Right renal cortex interstitium (tissue), 3 donors: Measurements from ENCODE around the gene MYH6. TPM values are rescaled to one million over a fixed set of nuclear protein-coding genes. Genes with fewer than 3 reads are reported as not detected.
"Not testable (repeated sequence)": the region's sequence is repeated elsewhere in the genome, so short reads cannot be mapped to it uniquely, and the experiment has no call there.

Experiments
- DNase-seq, 3 donors: peaks; one replicate each; pipeline ENCODE4 v3.0.0-alpha.2; 2013; ENCODE audit warnings: low read depth in 3 of 3, low spot score in 2 of 3
- polyA plus RNA-seq, 3 donors: library from polyadenylated mRNA; unstranded; fragments of 120-200 nt; gene quantifications; one replicate each; pipeline ENCODE4 v1.2.1, GENCODE V29; 2013; ENCODE audit not compliant: insufficient read length in 3 of 3

MYH6 gene
- polyA plus RNA-seq, 3 donors: 0.18 to 0.21 (median 0.19) TPM

DNA sequence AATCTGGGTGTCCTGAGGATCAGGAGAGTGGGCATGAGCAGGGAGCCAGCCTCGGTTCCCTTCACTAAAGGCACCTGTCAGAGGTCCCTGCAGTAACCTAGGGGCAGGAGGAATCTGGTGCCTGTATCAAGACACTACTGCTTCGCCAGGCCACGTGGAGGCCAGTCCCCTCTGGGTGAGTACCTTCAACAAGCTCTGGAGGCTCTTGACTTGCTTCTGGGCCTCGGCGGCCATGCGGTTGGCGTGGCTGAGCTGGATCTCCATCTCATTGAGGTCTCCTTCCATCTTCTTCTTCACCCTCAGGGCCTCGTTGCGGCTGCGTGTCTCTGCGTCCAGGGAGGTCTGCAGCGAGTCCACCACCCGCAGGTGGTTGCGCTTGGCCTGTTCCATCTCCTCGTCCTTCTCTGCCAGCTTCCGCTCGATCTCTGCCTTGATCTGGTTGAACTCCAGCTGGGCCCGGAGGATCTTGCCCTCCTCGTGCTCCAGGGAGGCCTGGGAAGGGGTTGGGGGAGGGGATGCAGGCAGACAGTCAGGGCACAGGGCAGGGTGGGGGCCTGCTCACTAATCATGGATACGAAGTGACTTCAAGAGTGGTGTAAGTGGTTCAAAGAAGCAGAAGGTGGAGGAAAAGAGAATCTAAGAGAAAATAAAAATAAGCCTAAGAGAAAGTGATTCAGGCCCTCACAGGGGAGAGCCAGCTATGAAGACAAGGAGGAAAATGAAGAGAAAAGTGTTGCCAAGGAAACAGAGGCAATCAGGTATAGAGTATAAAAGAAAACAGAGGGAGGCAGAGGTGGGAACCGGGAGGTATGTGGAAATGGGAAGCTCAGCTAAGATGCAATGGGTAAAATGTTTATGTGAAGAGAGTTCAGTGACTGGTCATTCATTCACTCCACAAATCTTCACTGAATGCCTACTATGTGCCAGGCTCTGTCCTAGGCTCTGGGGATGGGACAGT, 8.0 kb upstream of the MYH6 start:
- no peak for DNase-seq

DNA sequence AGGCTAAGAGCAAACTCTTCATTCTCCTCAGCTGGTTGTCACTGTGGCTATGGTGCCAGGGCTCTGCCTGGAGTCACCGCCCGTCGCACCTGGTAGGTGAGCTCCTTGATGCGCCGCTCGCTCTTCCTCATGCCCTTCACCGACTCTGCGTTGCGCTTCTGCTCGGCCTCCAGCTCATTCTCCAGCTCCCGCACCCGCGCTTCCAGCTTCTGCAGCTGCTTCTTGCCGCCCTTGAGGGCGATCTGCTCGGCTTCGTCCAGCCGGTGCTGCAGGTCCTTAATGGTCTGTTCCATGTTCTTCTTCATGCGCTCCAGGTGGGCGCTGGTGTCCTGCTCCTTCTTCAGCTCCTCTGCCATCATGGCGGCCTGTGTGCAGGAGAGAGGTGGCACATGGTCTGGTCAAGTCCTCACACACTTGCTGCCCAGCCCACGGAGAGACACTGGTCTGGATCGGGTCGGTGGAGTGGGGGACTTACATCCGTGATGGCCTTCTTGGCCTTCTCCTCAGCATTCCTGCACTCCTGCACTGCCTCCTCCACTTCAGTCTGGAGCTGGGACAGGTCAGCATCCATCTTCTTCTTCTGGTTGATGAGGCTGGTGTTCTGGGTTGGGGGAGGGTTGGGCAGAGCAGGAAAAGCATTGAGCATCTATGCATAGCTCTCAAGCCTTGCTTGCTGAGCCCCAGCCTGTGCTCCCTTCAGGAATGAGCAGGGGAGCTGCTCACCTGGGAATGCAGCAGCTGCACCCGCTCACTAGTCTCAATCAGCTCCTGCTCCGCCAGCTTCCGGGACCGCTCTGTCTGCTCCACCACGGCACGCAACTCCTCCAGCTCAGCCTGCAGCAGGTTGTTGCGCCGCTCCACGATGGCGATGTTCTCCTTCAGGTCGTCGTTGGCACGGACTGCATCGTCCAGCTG, 7.1 kb upstream of the MYH6 start:
- DNase-seq: no peak

DNA sequence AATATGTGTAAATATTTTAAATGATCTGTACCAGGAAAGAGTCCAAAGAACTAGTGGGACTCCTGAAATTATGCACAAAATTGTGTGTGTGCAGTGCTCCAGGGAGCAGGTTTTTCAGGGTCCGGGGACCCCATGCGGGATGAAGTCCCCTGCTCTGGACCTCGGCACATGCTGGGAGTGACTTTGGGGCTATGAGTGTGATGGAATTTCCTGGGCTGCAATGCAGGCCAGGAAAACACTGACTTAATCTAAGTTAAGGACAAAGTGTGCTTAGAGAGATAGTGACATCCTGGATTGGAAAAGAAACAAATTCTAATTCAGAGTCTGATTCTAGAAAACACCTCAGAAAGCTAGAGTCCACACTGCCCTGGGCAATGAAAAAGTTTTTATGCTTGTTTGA, 6.2 kb upstream of the MYH6 start:
- DNase-seq: no peak

DNA sequence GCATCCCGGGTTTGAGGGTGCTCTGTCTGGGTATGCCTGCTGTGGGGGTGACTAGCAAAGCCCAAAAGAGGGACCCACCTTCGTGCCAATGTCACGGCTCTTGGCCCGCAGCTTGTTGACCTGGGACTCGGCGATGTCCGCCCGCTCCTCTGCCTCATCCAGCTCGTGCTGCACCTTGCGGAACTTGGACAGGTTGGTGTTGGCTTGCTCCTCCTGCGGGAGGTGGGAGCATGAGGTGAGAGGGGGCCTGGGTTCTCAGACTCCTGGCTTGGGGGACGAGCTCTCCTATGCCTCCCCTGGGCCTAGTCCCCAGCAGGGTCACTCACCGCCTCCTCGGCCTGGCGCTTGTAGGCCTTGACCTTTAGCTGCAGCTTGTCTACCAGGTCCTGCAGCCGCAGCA, 5.6 kb upstream of the MYH6 start:
- no peak for DNase-seq

DNA sequence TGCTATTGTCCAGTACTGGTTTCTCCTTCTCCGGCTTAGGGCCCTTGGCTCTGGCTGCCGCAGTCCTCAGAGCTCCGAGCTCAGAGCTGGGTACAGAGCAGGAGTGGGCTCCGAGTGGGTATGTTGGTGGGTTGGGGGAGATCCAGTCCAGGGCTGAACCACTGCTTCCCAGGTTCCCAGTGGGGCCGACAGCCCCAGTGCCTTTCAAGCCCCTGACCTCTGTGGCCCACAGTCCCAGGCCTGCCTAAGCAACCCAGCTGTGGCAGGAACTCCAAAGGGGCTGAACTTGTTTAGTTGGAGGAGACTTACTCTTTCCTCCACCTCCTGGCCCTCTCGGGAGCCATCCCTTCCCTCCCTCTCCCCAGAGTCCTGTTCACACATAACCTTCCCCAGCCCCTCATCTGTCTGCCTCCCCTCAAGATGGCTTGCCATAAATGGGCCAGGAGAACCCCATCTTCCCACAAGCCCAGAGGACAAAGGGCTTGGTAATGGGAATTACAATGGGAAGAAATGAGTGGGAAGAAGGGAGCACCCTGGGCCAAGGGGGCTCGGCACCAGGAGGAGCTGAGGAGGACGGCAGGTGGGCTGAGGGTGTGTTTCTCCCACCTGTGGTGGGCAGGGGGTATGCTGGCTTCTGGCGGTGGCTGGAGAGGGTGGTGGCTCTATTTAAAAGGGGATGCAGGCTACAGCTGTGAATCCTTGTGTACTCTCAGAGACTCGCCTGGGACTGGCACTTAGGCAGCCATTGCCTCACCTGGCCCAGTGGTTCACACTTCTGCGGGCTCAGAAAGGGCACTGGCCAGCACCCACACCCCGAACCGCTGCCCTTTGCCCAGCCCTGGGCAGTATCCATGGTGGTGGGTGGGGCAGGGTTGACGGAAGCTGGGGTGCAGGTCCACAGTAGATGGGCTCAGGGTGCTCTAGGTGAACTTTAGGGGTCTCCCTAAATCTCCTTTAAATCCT, 3.8 kb upstream of the MYH6 start:
- DNase-seq: no peak

DNA sequence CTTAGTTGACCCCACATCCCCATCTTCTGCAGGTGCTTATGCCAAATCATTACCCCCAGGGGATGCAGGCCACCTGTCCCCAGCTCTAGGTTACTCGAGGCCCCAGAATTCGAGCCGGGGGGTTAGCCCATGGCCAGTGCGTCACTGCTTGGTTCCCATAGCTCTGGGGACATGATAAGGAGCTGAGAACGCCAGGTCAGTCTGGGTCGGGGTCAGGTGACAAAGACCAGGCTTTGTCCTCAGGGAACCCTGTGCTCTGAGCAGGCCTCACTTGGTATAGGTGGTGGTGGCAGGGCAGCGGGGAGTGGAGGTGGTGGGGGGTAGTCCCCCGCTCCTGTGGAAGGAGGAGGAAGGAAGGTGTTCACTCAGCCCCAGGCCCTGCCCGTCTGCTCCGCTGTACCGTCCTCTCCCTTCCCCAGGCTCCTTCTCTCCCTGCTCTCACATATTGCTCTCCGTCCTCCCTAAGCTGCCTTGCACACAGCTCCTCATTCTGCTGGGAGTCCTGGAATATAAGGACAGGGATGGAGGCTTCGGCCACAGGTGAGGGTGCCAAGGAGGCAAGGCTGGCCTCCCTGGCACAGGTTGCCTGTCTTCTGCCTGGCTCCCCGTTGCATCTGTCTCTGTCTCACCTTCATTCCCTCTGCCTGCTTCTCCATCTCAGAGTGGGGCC, 2.0 kb upstream of the MYH6 start:
- DNase-seq: no peak

DNA sequence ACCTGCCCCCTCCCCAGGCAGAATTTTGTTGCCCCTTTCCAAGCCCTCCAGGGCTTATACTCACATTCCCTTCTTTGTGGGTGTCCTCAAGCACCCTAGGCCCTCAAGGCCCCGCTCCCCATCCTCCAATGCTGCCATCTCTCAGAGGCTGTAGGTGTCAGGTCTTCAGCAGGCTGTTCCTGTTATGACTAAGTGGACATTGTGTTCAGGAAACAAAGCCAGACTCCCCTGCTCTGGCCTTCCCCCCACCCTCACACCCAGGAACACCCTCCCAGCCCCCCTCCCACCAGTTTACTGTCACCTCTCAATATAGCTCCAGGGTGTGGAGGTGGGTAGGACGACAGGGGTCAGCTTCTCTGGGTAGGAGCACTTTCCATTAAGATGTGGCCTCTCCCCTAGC, 1.4 kb upstream of the MYH6 start:
- no peak for DNase-seq

DNA sequence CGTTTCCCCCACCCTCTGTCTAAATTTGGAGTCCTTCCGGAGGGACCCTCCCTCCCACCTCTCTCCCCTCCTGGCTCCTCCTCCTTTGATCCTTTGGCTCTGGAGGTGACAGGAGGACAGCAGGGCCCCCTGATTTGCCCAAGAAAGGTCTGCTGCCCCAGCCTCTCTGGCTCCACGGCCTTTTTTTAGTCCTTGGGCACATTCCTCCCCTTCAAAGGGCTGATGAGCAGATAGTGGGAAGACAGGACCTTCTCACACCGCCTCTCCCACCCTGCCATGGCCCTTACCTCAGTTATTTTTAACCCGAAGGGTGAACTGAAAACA, 196 bp upstream of the MYH6 start:
- DNase-seq: no peak

DNA sequence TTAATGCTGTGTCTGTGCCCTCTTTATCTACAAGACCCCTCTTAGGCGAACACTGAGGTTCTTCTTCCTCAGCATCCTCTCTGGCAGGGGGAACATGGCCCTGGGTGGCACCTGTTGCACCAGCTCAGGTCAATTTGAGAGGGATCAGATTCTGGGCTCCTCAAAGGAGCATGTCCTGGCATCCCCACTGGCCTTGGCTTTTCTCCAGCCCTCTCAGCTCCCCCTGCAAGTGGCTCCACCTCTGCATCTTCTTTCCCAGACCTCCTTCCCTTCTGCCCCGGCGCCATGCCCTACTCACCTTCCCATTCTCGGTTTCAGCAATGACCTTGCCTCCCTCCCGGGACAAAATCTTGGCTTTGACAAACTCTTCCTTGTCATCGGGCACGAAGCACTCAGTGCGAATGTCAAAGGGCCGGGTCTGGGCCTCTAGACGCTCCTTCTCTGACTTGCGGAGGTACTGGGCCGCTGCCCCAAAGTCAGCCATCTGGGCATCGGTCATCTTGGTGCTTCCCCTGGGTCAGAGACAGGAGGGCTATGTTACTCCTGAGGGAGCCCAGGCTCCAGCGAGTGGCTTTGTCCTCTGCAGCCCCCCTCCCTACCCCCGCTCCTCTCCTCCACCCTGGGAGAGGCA, 1.2 kb downstream of the MYH6 start:
- no peak for DNase-seq

DNA sequence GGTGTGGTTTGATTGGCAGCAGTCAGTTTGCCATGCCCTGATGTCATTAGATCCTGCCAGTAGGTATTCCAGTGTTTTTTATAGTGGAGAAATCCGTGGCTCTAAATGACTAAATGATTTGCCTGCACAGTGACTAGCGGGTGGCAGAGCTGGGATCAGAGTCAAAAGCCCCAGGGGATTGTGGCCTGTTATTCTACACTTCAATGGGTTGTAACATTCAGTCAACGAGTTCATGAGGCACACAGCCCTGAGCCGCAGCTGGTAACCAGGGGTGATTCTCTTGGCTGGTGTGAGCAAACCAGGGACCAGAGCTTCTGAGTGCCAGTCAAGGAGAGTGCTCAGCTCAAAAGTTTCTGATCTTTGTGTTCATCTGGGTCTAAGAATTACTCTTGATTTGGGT, 1.8 kb downstream of the MYH6 start:
- DNase-seq: no peak

DNA sequence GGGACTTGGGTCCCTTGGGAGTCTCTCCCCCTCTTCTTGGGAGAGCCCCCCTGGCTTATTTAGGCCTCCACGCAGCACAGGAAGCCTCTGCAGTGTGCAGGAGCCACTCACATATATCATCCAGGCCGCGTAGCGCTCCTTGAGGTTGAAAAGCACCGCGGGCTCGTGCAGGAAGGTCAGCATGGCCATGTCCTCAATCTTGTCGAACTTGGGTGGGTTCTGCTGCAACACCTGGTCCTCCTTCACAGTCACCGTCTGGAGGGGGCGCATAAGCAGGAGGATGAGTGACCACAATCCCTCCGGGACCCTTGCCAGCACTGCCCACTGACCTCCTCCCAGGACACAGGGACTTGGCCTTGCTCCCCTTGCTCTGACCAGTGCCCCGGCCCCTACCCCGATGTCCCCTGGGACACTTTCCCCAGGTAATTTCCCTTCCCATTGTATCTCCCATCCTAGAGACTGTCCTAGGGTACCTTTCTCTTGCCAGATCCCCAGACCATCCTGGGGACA, 2.5 kb downstream of the MYH6 start:
- DNase-seq: no peak

DNA sequence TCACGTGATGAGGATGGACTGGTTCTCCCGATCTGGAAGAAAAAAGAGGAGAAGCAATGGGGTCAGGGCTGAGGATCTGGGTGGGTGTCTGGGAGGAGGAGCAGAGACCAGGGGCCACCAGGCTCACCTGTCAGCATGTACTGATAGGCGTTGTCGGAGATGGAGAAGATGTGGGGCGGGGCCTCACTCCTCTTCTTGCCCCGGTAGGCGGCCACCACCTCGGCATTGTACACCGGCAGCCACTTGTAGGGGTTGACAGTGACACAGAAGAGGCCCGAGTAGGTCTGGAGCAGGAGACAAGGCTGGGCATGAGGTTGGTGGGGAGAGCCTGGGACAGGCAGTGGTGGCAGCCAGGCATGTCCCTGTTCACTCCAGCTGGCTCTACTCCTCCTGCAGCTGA, 3.0 kb downstream of the MYH6 start:
- no peak for DNase-seq

DNA sequence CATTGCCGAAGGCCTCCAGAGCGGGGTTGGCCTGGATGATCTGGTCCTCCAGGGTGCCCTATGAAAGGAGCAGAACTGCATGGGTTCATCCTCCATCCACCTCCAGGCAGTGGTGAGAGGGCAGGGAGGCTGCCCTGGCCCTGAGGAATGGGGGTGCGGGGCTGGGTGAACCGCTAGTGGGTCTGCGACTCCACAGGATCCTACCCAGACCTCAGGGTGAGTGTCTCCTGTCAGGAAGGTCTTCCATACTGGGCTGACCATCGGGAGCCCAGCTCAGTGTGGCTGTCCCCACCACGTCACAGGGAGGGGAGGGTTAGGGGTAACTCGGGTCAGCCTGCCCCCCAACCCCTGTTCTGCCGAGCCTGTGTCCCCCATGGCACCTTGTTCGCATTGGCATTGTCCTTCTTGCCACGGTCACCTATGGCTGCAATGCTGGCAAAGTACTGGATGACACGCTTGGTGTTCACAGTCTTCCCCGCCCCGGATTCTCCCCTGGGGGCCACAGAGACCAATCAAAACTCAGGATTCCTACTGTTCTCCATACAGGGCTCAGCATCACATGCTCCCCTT, 3.7 kb downstream of the MYH6 start:
- DNase-seq: no peak

DNA sequence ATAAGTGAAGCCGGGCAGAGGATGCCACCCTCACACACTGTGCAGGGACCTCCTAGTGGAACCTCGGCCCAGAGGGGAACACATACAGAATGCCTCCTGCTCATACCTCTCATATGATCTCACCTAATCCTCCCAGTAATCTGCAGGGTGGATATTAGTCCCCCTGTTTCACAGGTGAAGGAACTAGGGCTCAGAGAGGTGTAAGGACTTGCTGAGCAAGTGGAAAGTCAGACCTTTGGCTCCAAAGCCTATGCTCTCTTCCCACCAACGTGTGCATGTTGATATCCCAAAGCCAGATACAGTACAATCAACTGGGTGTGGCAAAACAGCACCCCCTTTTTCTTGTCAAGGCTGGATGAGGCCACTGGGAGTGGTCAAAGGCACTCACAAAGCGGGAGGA, 4.2 kb downstream of the MYH6 start:
- DNase-seq: no peak

DNA sequence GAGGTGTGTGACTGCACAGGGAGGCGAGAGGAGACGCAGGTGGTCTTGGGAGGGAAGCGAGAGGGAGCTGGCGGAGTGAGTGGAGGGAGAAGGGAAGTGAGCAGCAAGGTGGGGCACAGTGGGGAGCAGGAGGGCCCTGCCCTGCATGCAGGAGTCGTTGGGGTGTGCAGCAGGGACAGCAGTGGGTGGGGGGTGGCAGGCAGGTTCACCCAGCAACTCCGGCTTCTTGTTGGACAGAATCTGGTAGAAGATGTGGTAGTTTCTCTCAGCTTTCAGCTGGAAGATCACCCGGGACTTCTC, 5.0 kb downstream of the MYH6 start:
- DNase-seq: no peak

DNA sequence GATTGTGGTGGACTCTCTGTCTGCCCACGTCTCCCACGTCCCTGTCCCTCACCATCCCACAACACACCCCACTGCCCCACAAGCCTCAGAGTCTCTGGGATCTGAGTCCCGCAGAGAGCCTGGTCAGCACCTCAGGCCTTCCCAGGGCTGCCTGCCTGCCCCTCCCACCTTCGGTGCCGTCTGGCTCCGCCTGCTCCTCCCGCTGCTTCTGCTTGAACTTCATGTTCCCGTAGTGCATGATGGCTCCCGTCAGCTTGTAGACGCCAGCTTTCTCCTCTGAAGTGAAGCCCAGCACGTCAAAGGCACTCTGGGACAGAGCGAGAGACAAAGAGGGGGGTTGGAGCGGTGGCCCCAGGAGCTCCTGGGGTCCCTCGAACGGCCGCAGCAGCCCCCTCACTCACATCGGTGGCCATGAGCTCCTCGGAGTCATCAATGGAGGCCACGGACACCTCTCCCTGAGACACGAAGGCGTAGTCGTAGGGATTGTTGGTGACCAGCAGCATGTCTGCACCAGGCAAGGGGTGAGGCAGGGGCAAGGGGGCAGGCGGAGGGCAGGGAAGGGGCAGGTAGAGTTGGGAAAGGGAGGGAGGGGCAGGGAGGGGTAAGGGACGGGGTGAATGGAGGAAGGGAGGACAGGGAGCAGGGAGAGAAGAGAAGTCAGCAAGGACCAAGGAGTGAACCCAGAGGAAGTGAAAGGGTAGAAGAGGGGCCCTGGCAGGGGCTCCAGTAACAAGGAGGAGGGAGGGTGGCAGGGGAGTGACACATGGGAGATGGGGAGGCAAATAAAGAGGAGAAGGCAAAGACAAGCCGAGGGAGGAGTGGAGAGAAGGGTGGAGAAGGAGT, 5.6 kb downstream of the MYH6 start:
- no peak for DNase-seq

DNA sequence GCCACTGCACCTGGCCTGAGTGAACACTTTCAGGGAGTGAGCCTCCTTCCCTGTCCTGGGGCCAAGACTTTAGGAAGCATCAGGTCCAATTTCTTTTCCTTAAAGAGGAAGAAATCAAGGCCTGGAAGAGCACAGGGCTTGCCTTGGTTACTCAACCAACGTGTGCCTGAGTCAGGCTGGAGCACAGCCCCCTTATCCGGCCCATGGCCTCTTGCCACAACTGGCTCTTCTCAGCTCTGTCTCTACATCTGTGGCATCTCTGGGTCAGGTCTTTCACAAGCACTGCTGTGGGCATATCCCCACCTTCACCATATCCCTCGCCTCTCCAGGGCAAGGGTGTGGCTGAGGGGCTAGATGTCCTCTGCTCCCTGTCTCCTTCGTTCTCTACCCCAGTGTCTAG, 6.8 kb downstream of the MYH6 start:
- DNase-seq: no peak

DNA sequence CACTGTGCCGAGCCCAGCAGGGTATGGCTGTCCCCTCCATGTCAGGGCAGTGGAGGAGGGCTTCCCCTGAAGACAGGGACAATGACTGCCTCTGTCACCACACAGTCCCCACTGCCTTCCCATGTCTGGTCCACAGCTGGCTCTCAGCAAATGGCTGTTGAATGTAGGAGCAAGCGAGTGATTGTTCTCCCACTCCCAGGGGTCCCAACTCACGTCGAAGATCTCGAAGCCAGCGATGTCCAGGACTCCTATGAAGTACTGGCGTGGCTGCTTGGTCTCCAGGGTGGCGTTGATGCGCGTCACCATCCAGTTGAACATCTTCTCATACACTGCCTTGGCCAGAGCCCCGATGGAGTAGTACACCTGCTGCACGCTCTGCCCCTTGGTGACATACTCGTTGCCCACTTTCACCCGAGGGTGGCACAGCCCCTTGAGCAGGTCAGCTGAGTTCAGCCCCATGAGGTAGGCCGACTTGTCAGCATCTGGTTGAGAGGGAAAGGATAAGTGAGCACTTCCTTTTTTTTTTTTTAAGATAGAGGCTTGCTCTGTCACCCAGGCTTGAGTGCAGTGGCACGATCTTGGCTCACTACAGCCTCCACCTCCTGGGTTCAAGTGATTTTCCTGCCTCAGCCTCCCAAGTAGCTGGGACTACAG, 7.5 kb downstream of the MYH6 start:
- DNase-seq: not testable (repeated sequence)
